HCT116 (cell line): ENCODE data around the gene SPATA3. TPM values are rescaled to one million over a fixed set of nuclear protein-coding genes. Genes with fewer than 3 reads are reported as not detected.

Experiments used
- ATAC-seq: fragments of 200-7000 bp; cut with Tn5 transposase; 2 replicates; pipeline ENCODE4 v1.9.1; 2020; ENCODE audit warnings: mild to moderate bottlenecking, moderate library complexity
- BruUV-seq: library from RNA; stranded (reverse); fragments of 400-500 nt; replicated peaks from 2 replicates; lab custom pipeline; 2021; lab: Mats Ljungman, UMichigan
- CTCF ChIA-PET: fragments of 300-600 bp; sonication (Branson Sonifier 250); formaldehyde crosslinking; loops from one replicate; lab custom pipeline; 2021; ENCODE audit warnings: antibody characterized with exemption; lab: Charles Lee
- POLR2A ChIA-PET: fragments of 300-600, 350-600 bp; sonication (Branson Sonifier 250); formaldehyde crosslinking; loops from one replicate; lab custom pipeline; 2021; ENCODE audit warnings: antibody characterized with exemption; lab: Charles Lee
- RAD21 ChIA-PET, 2 experiments: fragments of 300-600 bp; sonication (Branson Sonifier 250); formaldehyde crosslinking; loops; one replicate each; lab custom pipeline; 2023; ENCODE audit warnings: low total read pairs in 2 of 2; ENCODE audit not compliant: uncharacterized antibody in 2 of 2, unreplicated experiment in 2 of 2, low non-redundant PET in 1 of 2; lab: Charles Lee
- DNase-seq: peaks from one replicate; pipeline ENCODE4 v3.0.0-alpha.2; 2010; ENCODE audit warnings: low read depth, low spot score
- H2AFZ ChIP-seq: fragments of 200-600 bp; shearing (Covaris generic), sonication (generic); 2 replicates; pipeline ENCODE4 v1.6.1; 2017; ENCODE audit warnings: low read depth, mixed run types, mixed read lengths, antibody characterized with exemption, low read length; ENCODE audit not compliant: poor library complexity, severe bottlenecking
- H3K27ac ChIP-seq: 2 replicates; pipeline ENCODE4 v1.5.1; 2012; ENCODE audit warnings: low read depth, low read length
- H3K27me3 ChIP-seq: fragments of 200-600 bp; sonication (generic); 2 replicates; pipeline ENCODE4 v1.6.1; 2016; ENCODE audit warnings: mixed run types, low read length, mixed read lengths; ENCODE audit not compliant: insufficient read depth
- H3K36me3 ChIP-seq, 2 experiments: fragments of 200-500 bp in 1 of 2; fragments of 200-600 bp in 1 of 2; sonication (Bioruptor generic) in 1 of 2; sonication (generic) in 1 of 2; 2 replicates each; pipeline versions ENCODE4 v1.5.1 to v1.6.1; 2014 to 2016; ENCODE audit warnings: low read length in 2 of 2, inconsistent platforms in 1 of 2, mixed read lengths in 1 of 2, mixed run types in 1 of 2; ENCODE audit not compliant: insufficient read depth in 2 of 2, control insufficient read depth in 1 of 2
- H3K4me1 ChIP-seq, 2 experiments: fragments of 200-600 bp in 1 of 2; sonication (generic) in 1 of 2; 2 replicates each; pipeline versions ENCODE4 v1.5.1 to v1.6.1; 2012 to 2017; ENCODE audit warnings: low read length in 2 of 2, inconsistent platforms in 1 of 2, mild to moderate bottlenecking in 1 of 2, mixed read lengths in 1 of 2, mixed run types in 1 of 2, moderate library complexity in 1 of 2; ENCODE audit not compliant: insufficient read depth in 2 of 2, control insufficient read depth in 1 of 2
- H3K4me2 ChIP-seq: fragments of 200-600 bp; sonication (generic); 2 replicates; pipeline ENCODE4 v1.6.1; 2017; ENCODE audit warnings: mixed run types, low read length, mixed read lengths
- H3K4me3 ChIP-seq, 2 experiments: fragments of 200-600 bp in 1 of 2; sonication (generic) in 1 of 2; replicated peaks in 1 of 2; 2 replicates each; pipeline ENCODE4 v1.5.1; 2011 to 2016; ENCODE audit warnings: low read length in 2 of 2, control low read depth in 1 of 2, low read depth in 1 of 2, mild to moderate bottlenecking in 1 of 2, mixed read lengths in 1 of 2, mixed run types in 1 of 2
- H3K79me2 ChIP-seq: fragments of 200-600 bp; sonication (generic); 2 replicates; pipeline ENCODE4 v1.6.1; 2017; ENCODE audit warnings: mild to moderate bottlenecking, mixed run types, low read length, moderate library complexity, mixed read lengths; ENCODE audit not compliant: insufficient read depth
- H3K9ac ChIP-seq: fragments of 200-600 bp; sonication (generic); 2 replicates; pipeline ENCODE4 v1.6.1; 2016; ENCODE audit warnings: low read length, mixed read lengths
- H3K9me2 ChIP-seq: fragments of 200-600 bp; sonication (generic), shearing (Covaris generic); 2 replicates; pipeline ENCODE4 v1.6.1; 2017; ENCODE audit warnings: mixed run types, mild to moderate bottlenecking, moderate library complexity; ENCODE audit not compliant: insufficient read depth
- H3K9me3 ChIP-seq, 2 experiments: fragments of 200-500 bp in 1 of 2; fragments of 200-600 bp in 1 of 2; sonication (Bioruptor generic) in 1 of 2; sonication (generic) in 1 of 2; 2 replicates each; pipeline ENCODE4 v1.6.1; 2014 to 2017; ENCODE audit warnings: low read length in 2 of 2, mixed read lengths in 2 of 2, inconsistent platforms in 1 of 2, low read depth in 1 of 2, mild to moderate bottlenecking in 1 of 2, mixed run types in 1 of 2, moderate library complexity in 1 of 2; ENCODE audit not compliant: control insufficient read depth in 1 of 2, insufficient read depth in 1 of 2
- H4K20me1 ChIP-seq: fragments of 200-600 bp; sonication (generic), shearing (Covaris generic); 2 replicates; pipeline ENCODE4 v1.6.1; 2017; ENCODE audit warnings: mixed run types, mild to moderate bottlenecking, moderate library complexity; ENCODE audit not compliant: insufficient read depth
- ATF3 ChIP-seq: IDR thresholded peaks from 2 replicates; pipeline ENCODE4 v1.6.1; 2012
- CBX3 ChIP-seq: IDR thresholded peaks from 2 replicates; pipeline ENCODE4 v1.6.1; 2012; ENCODE audit warnings: low read depth
- CEBPB ChIP-seq: IDR thresholded peaks from 2 replicates; pipeline ENCODE4 v1.6.1; 2012; ENCODE audit warnings: low read depth
- EGR1 ChIP-seq: IDR thresholded peaks from 2 replicates; pipeline ENCODE4 v1.6.1; 2012; ENCODE audit warnings: low read depth
- ELF1 ChIP-seq: IDR thresholded peaks from 2 replicates; pipeline ENCODE4 v1.6.1; 2012; ENCODE audit warnings: low read depth, borderline replicate concordance
- EZH2 ChIP-seq: fragments of 200-600 bp; sonication (generic); IDR thresholded peaks from 2 replicates; pipeline ENCODE4 v1.6.1; 2017; ENCODE audit warnings: antibody characterized with exemption, mixed run types
- FOSL1 ChIP-seq: IDR thresholded peaks from 2 replicates; pipeline ENCODE4 v1.6.1; 2012; ENCODE audit warnings: low read depth
- JUND ChIP-seq: IDR thresholded peaks from 2 replicates; pipeline ENCODE4 v1.6.1; 2012
- POLR2A ChIP-seq: IDR thresholded peaks from 2 replicates; pipeline ENCODE4 v1.7.0; 2011; ENCODE audit warnings: borderline replicate concordance; ENCODE audit not compliant: insufficient read depth, insufficient read length; ENCODE audit errors: extremely low read depth
- POLR2AphosphoS5 ChIP-seq: IDR thresholded peaks from 2 replicates; pipeline ENCODE4 v1.6.1; 2011; ENCODE audit warnings: mild to moderate bottlenecking, low read depth, low read length, moderate library complexity
- RAD21 ChIP-seq: IDR thresholded peaks from 2 replicates; pipeline ENCODE4 v1.6.1; 2012; ENCODE audit warnings: low read depth, mild to moderate bottlenecking
- REST ChIP-seq: IDR thresholded peaks from 2 replicates; pipeline ENCODE4 v1.6.1; 2012; ENCODE audit warnings: low read depth
- SIN3A ChIP-seq: IDR thresholded peaks from 2 replicates; pipeline ENCODE4 v1.6.1; 2012; ENCODE audit warnings: low read depth
- SP1 ChIP-seq: IDR thresholded peaks from 2 replicates; pipeline ENCODE4 v1.6.1; 2012; ENCODE audit warnings: low read depth
- YY1 ChIP-seq: IDR thresholded peaks from 2 replicates; pipeline ENCODE4 v1.6.1; 2011; ENCODE audit warnings: low read length, low read depth, moderate library complexity, mild to moderate bottlenecking; ENCODE audit not compliant: insufficient replicate concordance; ENCODE audit errors: extremely low read depth
- ZBTB33 ChIP-seq: IDR thresholded peaks from 2 replicates; pipeline ENCODE4 v1.6.1; 2011; ENCODE audit warnings: mild to moderate bottlenecking, low read length, moderate library complexity; ENCODE audit not compliant: insufficient replicate concordance; ENCODE audit errors: extremely low read depth
- ZFX ChIP-seq: fragments of 450-650 bp; IDR thresholded peaks from 2 replicates; pipeline ENCODE4 v1.6.1; 2017
- ZNF274 ChIP-seq: fragments of 200-500 bp; sonication (Bioruptor generic); IDR thresholded peaks from 2 replicates; pipeline ENCODE4 v1.6.1; 2014; ENCODE audit warnings: mild to moderate bottlenecking, low read depth, low read length, inconsistent platforms
- intact Hi-C: fragments of 100-400 bp; cut with micrococcal nuclease; formaldehyde crosslinking; loops from 2 replicates; pipeline ENCODE4 v1.10.0; 2022
- total RNA-seq: library from RNA; stranded (reverse); gene quantifications from one replicate; pipeline ENCODE4 v1.2.1, GENCODE V29; 2021; ENCODE audit not compliant: unreplicated experiment

SPATA3 gene
- total RNA-seq, 1 experiment from 2014 or later: not detected

GRCh38 chr2:230958820-230959756 is 36.8 kb upstream of the SPATA3 start (continued):
- TF ChIP-seq POLR2AphosphoS5 (no peak), EGR1 (no peak), ATF3 (no peak), SIN3A (no peak), SP1 (no peak), ZFX (no peak), EZH2 (no peak), CBX3 (no peak), RAD21 (no peak), ELF1 (no peak), JUND (no peak)

DNA sequence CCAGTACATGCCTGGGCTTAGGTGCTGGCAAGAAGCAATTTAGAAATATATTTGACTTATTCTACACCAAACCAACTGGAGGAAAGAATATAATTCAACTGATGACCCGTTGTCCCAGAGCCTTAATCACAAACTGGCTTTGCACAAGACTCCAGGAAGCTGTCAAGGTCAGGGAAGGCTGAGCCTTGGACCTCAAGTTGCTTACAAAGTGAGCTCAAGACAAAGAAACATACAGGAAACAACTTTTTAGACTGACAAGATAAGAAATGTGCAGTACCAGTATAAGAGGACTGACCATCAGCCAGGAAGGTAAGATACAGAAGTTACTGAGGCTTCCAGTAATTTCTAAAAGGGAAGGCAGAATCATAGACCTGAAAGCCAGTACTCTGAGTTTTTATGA is 35.9 kb upstream of the SPATA3 start:
- Histone ChIP-seq H3K9ac (no peak overlapping the region), H3K9me3 (no peaks in the 10 kb centered on the region), H3K79me2 (no peaks in the 10 kb centered on the region), H3K27ac (no peak overlapping the region), H4K20me1 (no peaks in the 10 kb centered on the region), H3K4me3 (no peak overlapping the region), H3K27me3 (no peaks in the 10 kb centered on the region), H3K36me3 (no peaks in the 10 kb centered on the region), H2AFZ (no peak overlapping the region), H3K4me2 (no peak overlapping the region), H3K4me1 (peaks cover 0 to 14% of the 10 kb centered on the region in 2 experiments; a peak in 3 of 4 replicates), H3K9me2 (no peaks in the 10 kb centered on the region)
- DNase-seq: no peak
- no peak for TF ChIP-seq ATF3
- TF ChIP-seq FOSL1: no peak
- TF ChIP-seq ZNF274: no peak
- TF ChIP-seq REST: no peak
- no peak for TF ChIP-seq ZBTB33
- TF ChIP-seq ELF1: no peak
- no peak for TF ChIP-seq SP1
- no peak for TF ChIP-seq CBX3
- TF ChIP-seq YY1: no peak
- no peak for TF ChIP-seq EZH2
- no peak for TF ChIP-seq CEBPB
- TF ChIP-seq POLR2A: no peak
- RAD21 ChIA-PET: no interaction called here
- intact Hi-C loops: no loop called here
- POLR2A ChIA-PET: no interaction called here
- BruUV-seq: no TSS peak
- ATAC-seq: no peak
- CTCF ChIA-PET: no interaction called here
